GM19438 (cell line): ENCODE measurements around the gene RSAD2.

Experiments
- ATAC-seq: cut with Tn5 transposase; IDR thresholded peaks from one replicate; pipeline ENCODE4 v1.9.1; 2021; ENCODE audit warnings: low read depth; ENCODE audit not compliant: unreplicated experiment

RSAD2 gene

GRCh38 chr2:6864231-6864754 is 13.3 kb upstream of the RSAD2 start:
- ATAC-seq = no peak

- ATAC-seq = peak; percentile 0
Observed at GRCh38 chr2:6864923-6865345, 12.6 kb upstream of the RSAD2 start.

GRCh38 chr2:6865346-6866274 is 12.0 kb upstream of the RSAD2 start, which contains the start of gene CMPK2:
Gene CMPK2 (minus strand): TSS chr2:6865907. CDS start chr2:6865696, 211 bp downstream.
- peak; percentile 77 for ATAC-seq

GRCh38 chr2:6866275-6866671 is 11.3 kb upstream of the RSAD2 start:
- peak; percentile 37 for ATAC-seq

- ATAC-seq = no peak
Observed at GRCh38 chr2:6866982-6867381, 10.6 kb upstream of the RSAD2 start.

- peak; percentile 69 for ATAC-seq
Observed at GRCh38 chr2:6872394-6872793, 5.2 kb upstream of the RSAD2 start.

- no peak for ATAC-seq
Observed at GRCh38 chr2:6874032-6874431, 3.5 kb upstream of the RSAD2 start.

- ATAC-seq = no peak
Observed at GRCh38 chr2:6876309-6876708, 1.3 kb upstream of the RSAD2 start.

- no peak for ATAC-seq
Observed at GRCh38 chr2:6878549-6878948, 972 bp downstream of the RSAD2 start.

GRCh38 chr2:6879011-6879410 is 1.4 kb downstream of the RSAD2 start:
- ATAC-seq = no peak

- no peak for ATAC-seq
Observed at GRCh38 chr2:6880200-6880733, 2.7 kb downstream of the RSAD2 start.

- no peak for ATAC-seq
Observed at GRCh38 chr2:6881046-6881445, 3.5 kb downstream of the RSAD2 start.

- no peak for ATAC-seq
Observed at GRCh38 chr2:6881516-6881915, 3.9 kb downstream of the RSAD2 start.

- ATAC-seq = no peak
Observed at GRCh38 chr2:6883448-6884122, 6.0 kb downstream of the RSAD2 start.

- no peak for ATAC-seq
Observed at GRCh38 chr2:6885551-6885950, 8.0 kb downstream of the RSAD2 start.

GRCh38 chr2:6885968-6886367 is 8.4 kb downstream of the RSAD2 start:
- no peak for ATAC-seq

- ATAC-seq = no peak
Observed at GRCh38 chr2:6887751-6888192, 10.2 kb downstream of the RSAD2 start.

GRCh38 chr2:6888724-6889123 is 11.1 kb downstream of the RSAD2 start:
- ATAC-seq = no peak

GRCh38 chr2:6893876-6894482 is 16.4 kb downstream of the RSAD2 start:
- ATAC-seq = no peak

GRCh38 chr2:6896930-6897759 is 19.6 kb downstream of the RSAD2 start:
- no peak for ATAC-seq
